Measurements from ENCODE around the gene MPO.

The MPO gene

DNA sequence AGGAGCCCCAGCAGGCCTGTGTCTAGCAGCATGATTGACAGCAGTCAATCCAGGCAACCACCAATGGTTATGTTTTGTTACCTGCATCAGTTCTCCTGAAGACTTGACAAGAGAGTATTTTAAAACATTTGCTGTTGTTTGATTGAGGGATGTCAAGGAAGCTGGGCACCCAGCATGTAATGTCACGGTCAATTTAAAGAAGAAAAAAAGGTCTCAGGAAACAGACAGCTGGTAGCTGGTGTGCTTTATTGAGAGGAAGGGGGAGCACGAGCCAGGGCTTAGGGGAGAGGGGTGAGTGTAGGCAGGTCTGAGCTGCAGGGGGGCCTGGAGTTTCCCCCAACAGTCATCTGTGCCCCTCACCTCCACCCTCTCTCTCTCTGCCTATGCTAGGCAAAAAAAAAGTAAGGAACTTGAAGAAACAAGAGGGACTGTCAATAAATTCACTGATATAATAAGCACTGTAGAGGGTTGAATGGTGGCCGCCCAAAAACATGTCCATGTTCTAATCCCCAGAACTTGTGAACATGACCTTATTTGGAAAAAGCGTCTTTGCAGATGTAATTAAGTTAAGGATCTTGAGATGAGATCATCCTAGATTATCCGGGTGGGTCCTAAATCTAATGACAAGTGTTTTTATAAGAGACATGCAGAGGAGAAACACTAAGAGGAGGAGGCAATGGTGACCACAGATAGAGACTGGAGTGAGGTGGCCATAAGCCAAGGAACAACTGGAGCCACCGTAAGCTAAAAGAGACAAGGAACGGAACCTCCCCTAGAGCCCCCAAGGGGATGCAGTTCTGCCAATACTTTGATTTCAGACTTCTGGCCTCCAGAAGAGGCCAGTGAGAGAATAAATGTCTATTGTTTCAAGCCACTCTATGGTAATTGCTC lies 33.3 kb upstream of the MPO start:
- H3K4me3 ChIP-seq (ENCODE audit: low read length), result no peak overlapping the region
- no peak for DNase-seq (ENCODE audit: low read depth)
- TF ChIP-seq CTCF (IDR thresholded peaks at IDR 0.05; ENCODE audit: insufficient read depth, low read depth, low read length, missing control alignments), result no peak

DNA sequence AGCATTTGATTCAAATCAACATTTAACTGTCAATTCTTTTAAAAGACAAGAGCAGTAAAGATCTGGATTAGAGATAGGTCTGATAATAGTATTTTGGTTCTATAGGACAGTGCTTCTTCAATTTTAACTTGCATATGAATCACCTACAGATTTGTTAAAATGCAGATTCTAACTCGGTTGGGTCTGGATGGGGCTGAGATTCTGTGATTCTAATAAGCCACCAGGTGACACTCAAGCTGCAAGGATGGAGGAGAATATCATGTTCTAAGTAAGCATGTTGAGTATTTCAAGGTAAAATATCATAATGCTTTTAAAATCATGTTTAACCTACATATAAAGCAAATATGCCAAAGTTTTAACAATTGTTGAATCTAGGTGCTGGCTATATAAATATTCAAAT lies 32.1 kb upstream of the MPO start:
- no peak for DNase-seq (ENCODE audit: low read depth)
- TF ChIP-seq CTCF (IDR thresholded peaks at IDR 0.05; ENCODE audit: insufficient read depth, low read depth, low read length, missing control alignments), result no peak
- no peak overlapping the region for H3K4me3 ChIP-seq (ENCODE audit: low read length)

DNA sequence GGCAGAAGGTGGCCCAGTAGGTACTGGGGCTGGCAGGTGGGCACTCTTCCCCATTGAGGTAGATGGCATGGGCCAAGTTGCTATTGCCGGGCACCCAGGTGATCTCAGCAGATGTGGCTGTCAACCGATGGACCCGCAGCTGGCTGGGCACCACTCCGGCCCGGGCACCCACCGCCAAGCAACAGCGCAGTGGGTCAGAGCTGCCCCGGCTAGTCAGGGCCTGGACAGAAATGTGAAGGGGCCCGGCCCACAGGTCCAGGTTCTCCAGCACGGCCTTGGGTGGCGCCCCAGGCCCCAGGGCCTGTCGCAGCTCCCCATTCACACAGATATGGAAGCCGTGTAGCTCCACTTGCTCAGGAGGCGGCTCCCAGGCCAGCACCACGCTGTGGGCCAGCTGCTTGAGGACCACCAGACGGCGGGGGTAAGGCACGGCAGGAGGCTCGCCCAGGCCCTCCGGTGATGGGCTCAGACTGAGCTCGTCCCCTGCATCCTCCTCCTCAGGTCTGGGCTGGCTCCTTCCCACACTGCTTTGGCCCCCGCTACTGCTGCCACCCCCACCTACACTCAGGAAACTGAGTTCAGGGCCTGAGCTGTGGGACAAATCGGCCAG lies 31.4 kb upstream of the MPO start:
- TF ChIP-seq CTCF (IDR thresholded peaks at IDR 0.05; ENCODE audit: insufficient read depth, low read depth, low read length, missing control alignments), result no peak
- no peak for DNase-seq (ENCODE audit: low read depth)
- H3K4me3 ChIP-seq (ENCODE audit: low read length), result no peak overlapping the region

- DNase-seq (ENCODE audit: low read depth), result no peak
- TF ChIP-seq CTCF (IDR thresholded peaks at IDR 0.05; ENCODE audit: insufficient read depth, low read depth, low read length, missing control alignments), result no peak
- H3K4me3 ChIP-seq (ENCODE audit: low read length), result no peak overlapping the region
Measured at GRCh38 chr17:58311429-58311894, 30.7 kb upstream of the MPO start.

DNA sequence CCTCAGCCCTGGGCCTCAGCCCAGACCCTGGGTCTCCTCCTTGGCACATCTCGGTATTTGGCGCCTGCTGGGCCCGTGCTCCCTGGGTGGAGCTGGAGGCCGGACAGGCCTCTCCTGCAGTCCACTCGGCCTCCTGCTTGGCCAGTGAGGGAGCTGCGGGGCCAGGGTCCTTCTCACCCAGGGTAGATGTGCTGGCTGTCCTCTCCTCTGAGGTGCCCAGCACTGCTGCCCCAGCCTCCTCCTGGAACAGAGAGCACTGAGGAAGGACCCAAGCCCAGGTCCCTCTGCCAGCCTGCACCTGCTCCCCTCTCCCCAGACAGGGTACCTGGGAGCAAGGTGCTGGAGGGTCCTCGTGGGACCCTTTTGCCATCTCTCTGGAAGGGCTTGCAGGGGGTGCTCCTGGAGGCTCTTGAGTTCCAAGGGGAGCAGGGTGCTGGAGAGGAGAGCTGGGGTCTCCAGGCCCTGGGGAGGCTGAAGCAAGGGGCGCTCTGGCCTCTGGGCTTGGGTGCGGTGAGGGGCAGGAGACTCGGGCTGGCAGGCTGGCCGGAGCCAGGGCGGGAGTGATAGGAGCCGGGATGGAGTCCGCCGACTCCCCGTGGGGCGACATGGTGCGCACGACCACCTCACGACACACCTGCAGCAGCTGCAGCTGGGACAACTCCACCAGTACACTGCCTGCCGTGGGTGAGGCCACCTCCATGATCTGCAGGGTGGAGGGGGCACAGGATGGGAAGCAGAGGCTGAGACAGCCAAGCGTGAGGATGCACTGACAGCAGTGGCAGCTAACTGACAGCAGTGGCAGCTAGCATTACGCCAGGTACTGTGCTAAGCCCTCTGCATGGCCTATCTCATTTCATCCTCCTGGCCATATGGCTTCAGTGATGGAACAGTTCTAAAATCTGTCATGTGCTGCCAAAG lies 30.0 kb upstream of the MPO start:
- H3K4me3 ChIP-seq (ENCODE audit: low read length), result no peak overlapping the region
- no peak for DNase-seq (ENCODE audit: low read depth)
- no peak for TF ChIP-seq CTCF (IDR thresholded peaks at IDR 0.05; ENCODE audit: insufficient read depth, low read depth, low read length, missing control alignments)

DNA sequence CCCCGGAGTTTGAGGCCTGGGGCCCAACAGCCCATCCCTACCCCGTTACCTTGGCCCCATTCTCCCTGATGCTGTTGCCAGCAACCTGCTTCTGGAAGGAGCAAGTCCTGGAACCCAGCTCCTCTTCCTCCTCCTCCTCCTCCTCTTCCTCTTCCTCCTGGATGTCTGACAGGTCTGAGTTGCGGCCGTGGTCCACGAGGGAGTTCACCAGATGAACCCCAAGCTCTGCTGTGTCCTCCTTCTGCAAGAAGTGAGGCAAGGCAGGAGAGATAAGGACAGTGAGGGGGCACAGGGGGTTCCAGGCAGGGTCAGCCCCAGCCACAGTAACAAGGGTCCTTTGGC lies 29.2 kb upstream of the MPO start:
- no peak for DNase-seq (ENCODE audit: low read depth)
- H3K4me3 ChIP-seq (ENCODE audit: low read length), result no peak overlapping the region
- TF ChIP-seq CTCF (IDR thresholded peaks at IDR 0.05; ENCODE audit: insufficient read depth, low read depth, low read length, missing control alignments), result no peak
